HG02840 (cell line): ENCODE measurements around the gene HSPA6.
"Not testable (repeated sequence)": the region's sequence is repeated elsewhere in the genome, so short reads cannot be mapped to it uniquely, and the experiment has no call there.

ENCODE experiments used
- ATAC-seq: cut with Tn5 transposase; IDR thresholded peaks from one replicate; pipeline ENCODE4 v1.9.1; 2021; ENCODE audit warnings: mild to moderate bottlenecking, moderate library complexity, moderate number of reproducible peaks; ENCODE audit not compliant: unreplicated experiment, low FRiP score

HSPA6 gene

DNA sequence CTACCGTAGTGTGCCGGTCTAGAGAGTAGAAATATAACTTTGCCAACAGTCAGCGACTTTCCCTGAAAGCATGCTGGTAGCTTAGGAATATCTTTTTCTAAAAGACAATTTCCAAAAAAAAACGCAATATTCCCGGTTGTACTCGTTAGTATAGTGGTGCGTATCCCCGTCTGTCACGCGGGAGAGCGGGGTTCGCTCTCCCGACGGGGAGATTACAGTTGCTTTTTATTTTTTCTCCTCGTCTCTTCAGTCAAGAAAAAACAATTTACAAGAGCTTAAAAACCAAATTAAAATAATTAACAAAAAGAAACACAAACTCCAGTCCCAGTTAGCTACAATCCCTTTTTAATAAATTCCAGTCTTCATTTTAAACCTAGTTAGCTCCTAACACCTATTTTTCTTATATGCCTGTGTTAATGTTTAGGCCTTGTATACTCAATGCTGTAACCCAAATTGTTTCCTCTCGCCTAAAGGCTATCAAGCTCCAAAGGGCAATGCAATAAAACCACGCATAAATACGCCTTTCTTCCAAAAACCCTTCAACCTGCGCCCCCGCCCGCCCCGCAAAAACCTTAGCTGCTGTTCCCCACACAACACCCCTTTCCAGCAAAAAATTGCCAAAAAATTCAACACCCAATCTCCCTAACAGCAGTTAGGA lies 7.8 kb downstream of the HSPA6 start:
- ATAC-seq: no peak

DNA sequence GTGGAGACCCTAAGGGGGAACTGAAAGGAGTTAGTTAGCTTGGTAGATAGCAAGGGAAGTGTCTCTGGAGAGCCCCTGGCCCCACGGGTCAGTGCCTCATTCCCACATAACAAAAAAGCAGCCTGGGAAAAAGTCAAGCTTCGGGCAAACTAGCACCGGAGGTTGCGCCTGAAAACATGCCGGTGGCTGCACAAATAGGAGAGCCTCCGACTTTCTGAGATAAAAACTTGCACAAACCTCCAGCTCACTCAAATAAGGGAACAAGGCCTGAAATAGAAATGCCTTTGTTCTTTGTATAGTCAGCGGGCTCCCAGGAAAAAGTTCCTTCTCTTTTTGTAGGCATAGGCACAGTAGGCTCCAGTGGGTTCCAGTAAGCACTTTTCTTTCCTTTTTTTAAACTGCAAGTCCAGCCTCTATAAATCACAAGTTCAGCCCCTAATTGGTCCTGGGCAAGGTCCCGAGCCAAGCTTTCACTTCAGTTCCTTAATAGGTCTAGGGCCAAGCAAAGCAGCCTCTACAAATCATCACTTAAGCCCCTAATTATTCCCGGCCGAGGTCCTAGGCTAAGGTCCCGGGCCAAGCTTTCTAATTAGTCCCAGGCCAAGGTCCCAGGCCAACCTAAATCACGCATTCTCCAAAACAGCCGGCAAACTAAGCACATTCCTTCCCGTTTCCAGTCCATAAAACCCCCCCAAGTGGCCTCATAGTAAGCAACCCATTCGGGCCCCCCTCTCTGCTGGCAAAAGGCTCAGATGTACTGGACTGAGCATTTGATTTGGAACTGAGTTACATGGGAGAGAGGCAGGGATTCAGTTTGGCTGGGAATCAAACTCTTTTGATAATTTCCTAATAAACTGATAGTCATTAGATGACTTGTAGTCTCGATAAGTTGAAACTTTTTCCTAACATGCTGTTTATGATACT lies 8.6 kb downstream of the HSPA6 start:
- not testable (repeated sequence) for ATAC-seq

DNA sequence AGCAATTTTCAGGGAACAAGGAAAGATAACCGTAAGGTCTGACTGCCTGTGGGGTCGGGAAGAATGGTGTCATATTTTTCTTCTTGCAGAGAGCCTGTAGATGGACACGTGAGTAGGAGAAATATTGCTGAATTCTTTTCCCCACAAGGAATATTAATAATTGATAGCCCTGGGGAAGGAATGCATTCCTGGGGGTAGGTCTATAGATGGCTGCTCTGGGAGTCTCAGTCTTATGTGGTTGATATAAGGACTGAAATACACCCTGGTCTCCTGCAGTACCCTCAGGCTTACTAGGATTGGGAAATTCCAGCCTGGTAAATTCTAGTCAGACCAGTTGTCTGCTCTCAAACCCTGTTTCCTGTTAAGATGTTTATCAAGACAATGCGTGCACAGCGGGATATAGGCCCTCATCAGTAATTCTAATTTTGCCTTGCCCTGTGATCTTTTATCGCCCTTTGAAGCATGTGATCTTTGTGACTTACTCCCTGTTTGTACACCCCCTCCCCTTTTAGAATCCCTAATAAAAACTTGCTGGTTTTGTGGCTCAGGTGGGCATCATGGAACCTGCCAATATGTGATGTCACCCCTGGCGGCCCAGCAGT lies 12.8 kb downstream of the HSPA6 start:
- ATAC-seq: not testable (repeated sequence)

DNA sequence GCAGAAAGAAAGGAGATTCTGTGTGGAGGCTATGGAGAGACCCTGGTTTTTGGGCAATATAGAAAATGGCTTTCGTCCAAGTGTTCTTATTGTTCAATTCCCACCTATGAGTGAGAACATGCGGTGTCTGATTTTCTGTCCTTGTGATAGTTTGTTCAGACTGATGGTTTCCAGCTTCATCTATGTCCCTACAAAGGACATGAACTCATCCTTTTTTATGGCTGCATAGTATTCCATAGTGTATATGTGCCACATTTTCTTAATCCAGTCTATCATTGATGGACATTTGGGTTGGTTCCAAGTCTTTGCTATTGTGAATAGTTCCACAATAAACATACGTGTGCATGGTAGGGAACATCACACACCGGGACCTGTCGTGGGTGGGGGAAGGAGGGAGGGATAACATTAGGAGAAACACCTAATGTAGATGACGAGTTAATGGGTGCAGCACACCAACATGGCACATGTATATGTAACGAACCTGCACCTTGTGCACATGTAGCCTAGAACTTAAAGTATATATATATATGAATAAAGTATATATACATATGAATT lies 14.7 kb downstream of the HSPA6 start:
- not testable (repeated sequence) for ATAC-seq

DNA sequence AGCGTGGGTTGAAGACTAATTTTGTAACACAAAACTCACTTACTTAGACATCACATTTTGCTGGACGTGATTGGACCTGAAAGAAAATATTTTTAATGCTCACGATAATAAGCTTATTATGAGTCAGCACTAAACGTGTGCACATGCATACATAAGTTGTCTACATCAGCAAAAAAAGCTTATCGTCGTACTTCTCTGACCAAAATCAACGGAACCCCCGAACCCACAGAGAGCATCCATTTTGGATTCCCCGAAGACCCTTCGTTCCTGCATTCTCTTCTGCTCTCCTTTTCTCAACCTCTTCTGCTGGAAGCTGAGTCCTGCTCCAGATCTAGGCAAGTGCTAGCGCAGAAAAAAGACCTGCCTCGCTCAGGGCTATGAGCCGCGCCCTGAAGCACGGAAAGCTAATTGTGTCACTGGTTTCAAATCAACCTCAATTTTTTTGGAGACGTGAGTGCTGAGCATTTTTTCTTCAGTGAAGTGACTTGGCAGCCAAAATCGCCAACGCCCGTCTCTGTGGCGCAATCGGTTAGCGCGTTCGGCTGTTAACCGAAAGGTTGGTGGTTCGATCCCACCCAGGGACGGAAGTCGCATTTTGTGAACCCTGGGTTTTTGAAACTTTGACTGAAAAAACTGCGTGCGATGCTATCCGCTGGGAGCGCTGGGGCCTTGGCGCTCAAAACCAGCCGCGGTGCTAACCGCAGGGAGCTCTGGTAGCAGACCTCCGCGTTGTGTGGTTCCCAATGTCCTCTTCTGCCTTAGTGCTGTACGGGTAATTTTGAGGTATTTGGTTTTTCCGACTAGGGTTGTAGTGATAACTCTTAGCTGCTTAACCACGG lies 15.6 kb downstream of the HSPA6 start:
- ATAC-seq: peak; percentile 64

DNA sequence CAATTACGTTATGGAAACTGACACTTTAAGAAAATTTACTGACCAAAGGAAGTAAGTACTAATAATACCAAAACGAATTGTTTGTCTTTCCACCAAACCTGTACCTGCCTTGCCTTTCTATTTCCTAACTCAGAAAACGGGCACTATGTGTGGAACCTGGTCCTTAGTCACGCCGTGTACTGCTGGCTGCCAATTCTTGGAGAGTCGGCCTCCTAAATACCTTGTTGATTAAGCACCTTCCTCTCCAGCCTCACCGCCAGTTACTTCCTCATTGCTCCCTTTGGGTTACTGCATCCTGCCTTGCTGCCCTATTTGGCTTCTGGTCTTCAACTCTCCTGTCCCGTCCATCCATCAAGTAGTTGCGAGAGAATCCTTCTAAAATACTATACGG lies 16.2 kb downstream of the HSPA6 start:
- not testable (repeated sequence) for ATAC-seq

DNA sequence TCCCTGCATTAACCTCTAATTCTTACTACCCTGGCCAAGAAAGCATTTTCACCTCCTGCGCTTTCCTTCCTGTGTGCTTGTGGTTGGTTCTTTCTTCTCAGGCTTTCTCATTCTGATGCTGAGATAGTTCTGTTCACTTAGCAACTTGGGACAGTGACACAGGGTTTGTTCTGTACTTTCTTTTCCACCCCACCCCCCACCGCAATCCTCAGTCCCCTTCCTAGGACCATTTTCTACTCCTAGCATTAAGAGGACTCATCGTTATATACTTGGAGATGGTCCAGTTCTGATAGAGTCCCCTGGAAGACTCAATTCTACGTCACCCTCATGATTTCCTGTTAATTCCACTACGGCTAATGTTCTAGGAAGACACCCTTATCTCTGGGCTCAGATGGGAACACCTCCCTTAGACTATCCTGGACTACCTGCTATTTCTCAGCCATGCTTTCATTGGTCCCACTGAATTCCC lies 17.8 kb downstream of the HSPA6 start:
- ATAC-seq: not testable (repeated sequence)

DNA sequence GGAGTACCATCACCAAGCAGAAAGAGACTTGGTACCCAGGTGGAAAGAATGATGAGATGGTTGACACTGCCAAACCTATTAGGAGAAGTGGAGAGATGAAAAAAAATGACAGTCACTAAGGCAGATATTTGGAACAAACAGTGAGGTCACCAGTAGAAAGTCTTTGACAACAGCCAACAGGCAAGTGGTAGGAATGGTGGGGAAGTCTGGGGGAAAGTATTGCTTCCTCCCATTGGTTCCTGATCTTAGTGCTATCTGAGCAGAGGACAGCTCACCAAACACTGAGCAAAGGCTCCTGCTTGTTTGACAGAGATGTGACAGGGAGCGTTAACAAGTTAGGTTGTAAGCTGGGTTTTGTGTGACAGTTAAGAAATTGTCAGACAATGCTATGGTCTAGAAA lies 18.8 kb downstream of the HSPA6 start:
- not testable (repeated sequence) for ATAC-seq

DNA sequence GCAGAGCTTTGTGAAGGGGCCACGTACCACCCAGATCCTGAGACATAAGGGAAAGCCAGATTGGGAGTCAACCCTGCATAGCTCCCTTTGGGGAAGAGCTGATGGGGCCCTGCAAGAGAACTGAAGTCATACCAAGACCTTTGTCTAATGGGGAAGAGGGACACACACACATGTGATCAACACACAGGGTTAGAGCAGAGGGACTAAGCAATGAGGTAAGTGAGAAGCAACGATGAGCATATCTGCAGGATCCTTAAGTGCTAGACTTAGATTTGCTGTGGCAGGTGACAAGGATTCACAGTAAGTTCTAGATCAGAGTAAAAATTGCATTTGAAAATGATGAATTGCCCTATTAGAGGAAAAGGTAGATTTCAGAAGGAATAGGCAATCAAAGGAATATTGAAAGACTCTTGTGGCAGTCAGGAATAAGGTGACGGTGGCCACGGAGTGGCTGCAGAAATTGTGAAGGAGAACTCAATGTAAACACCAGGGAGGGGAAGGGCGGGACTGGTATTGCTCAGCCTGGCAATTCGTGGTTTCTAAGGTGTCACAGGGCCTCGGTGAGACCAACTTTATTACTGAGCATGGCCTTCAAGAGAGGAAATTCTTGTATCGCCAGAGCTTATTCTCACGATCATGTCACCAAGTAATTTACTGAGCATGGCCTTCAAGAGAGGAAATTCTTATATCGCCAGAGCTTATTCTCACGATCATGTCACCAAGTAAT lies 20.8 kb downstream of the HSPA6 start:
- ATAC-seq: not testable (repeated sequence)

DNA sequence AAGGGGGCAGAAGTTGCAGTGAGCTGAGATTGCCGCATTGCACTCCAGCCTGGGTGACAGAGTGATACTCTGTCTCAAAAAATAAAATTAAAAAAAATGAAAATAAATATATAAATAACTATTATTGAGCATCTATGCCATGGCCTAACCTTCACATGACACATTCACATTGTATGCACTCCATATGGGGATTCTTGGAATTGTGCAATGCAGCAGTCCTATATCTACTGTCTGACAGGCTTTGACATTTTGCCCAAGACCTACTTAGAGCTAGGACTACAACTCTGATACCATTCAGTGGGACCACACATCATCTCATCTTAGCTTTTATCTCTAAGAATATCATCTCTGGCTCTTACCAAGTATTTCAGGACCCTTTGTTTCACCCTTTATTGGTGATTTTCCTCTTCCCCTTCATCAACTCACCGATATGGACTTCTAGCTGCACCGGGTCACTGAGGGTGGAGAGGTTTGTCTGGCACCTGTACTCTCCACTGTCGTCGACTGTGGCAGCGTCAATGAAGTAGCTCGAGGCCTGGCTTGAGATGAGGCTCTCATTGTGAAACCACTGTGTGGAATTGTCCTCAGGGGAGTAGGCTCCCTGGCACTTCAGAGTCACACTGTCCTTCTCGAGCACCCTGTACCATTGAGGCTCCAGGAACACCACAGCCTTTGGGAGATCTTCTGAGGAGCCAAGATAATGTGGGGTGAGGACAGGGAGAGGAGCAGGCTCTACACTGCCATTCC lies 23.8 kb downstream of the HSPA6 start:
- not testable (repeated sequence) for ATAC-seq

DNA sequence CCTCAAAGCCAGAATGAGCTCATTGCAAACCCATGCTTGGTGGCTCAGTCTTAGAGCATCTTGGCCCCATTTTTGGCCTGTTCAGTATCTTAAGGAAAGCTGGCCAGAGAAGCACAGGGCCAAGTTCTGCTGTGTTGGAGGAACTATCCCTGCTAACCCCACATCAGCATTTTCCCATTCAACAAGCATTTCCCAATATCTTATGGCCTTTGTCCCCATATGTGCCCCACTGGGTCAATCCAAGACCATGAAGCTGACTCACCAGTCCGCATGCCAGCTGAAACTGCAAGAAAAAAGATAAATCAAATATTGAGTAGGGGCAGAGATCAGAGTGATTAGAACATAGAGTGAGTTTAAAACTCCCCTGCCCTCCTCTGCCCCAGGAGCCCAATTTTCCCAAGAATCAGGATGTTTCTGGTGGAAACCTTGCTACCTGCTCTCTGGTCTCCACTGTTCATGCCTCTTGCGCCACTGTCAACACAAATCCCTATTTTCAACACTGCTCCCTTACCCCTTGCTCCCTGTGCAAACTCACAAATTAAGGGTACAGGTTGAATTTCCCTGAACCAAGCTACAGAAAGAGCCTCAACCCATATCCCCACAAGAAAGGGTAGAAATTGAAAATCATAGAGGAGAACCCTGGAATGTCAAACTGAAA lies 24.5 kb downstream of the HSPA6 start:
- not testable (repeated sequence) for ATAC-seq

DNA sequence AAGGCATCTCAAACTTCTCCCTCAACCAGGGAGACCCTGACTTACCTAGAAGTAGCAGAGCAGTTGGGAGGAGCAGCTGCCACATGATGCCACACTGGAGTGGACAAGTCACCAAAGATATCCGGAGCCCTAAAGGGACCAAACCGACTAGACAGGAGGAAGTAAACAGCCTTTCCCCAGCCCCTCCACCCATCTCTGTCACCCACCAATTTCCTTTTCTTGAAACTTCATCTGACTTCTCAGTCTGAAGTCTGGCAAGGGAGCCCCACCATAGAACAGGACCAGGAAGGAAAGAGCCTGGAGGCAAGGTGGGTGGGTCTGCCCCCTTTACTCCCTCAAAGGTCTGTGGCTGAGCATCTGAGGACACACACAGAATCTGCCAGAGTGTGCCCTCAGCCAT lies 25.3 kb downstream of the HSPA6 start, which contains the start of gene FCGR3A:
FCGR3A (minus strand) TSS at position 167 of the 400 bp plus-strand sequence; CDS start at position 85, 82 bp downstream.
- no peak for ATAC-seq

DNA sequence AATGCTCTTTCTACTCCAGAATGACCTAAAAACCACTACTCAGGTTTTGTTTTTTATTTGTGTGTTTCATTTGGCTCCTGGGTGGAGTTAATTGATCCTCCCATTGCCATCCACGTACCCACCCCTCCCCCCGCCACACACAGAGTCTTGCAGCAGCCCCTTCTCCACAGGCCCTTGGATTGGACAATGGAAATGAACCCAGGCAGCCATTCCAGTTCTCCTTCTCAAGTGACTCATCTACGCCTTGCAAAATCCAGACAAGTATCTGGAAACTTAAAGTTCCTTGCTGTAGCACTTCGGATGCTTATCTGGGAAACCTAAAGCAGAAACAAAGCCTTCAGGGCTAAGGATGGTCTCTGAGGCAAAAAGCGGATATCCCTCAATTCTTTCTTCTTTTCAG lies 26.6 kb downstream of the HSPA6 start:
- ATAC-seq: not testable (repeated sequence)

DNA sequence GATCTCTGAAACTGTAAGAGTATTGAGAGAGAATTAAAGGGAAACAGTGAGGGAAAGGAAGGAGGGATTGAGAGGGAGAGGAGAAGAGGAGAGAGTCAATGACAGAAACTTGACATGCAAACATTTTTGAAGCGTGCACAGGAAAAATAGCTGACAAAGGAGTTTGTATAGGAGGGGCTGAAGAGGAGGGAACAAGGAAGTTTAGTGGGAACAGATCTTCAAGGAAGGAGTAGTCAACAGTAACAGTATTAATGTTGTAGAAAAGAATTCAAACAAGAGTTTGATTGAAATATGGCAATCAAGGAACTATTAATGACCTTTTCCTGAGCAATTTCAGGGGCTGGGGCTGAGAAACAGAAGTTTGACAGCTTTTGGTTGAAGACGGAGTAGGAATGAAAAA lies 29.3 kb downstream of the HSPA6 start:
- ATAC-seq: not testable (repeated sequence)

DNA sequence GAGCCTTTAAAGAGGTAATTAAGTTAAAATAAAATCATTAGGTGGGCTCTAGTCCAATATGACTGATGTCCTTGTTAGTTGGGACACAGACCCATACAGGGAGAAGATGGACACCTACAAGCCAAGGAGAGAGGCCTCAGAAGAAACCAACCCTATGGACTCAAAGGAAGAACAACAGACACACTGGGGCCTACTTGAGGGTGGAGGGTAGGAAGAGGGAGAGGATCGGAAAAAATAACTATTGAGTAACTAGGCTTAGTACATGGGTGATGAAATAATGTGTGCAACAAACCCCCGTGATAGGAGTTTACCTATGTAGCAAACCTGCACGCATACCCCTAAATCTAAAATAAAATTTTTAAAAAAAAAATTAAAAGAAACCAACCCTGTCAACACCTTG lies 30.0 kb downstream of the HSPA6 start:
- ATAC-seq: not testable (repeated sequence)

DNA sequence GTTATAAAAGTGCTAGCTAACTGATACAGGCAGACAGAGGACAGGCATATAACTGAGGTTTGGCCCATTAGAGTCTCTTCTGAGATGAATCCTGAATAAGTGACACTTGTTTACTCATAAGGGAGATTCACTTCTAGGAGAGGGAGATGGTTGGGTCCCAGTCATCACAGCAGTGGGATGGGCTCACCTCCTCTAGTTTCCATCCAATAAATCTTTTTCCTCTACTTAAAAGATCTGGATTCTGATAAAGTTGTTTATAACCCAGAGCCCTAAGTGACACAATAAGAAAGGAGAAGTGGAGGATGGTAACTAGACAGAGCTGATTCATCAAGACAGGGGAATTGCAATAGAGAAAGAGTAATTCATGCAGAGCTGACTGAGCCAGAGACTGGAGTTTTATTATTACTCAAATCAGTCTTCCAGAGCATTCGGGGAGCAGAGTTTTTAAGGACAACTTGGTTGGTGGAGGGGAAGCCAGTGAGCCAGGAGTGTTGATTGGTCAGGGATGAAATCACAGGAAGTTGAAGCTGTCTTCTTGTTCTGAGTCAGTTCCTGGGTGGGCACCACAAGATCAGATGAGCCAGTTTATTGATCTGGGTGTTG lies 30.6 kb downstream of the HSPA6 start:
- ATAC-seq: not testable (repeated sequence)

DNA sequence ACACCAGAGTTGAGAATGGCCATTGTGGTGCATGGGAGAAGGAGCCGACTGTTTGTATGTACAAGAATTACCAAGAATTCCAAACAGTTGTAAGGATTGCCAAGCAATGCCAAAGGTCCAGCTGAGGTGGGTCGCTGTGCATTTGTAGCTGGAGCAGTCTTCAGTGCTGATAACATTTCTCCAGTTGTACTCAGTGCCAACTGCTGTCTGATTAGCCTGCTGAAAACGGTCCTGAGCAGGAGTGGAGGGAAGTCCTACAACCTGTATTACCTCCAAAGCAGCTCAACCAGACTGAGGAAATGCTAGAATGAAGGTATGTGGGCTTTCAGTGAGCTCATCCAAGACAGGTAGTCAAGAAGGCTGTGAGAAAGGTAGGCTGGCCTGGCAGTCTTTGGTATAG lies 31.8 kb downstream of the HSPA6 start:
- not testable (repeated sequence) for ATAC-seq
